Measurements from ENCODE around the gene CD300LF. TPM values are rescaled to one million over a fixed set of nuclear protein-coding genes. Genes with fewer than 3 reads are reported as not detected.

The CD300LF gene
- total RNA-seq, 1 donor from 2014 or later, result 2.5 TPM

GRCh38 chr17:74748279-74748528 lies 35.5 kb upstream of the CD300LF start:
- intact Hi-C loops (cut with DNase I), result loop anchor here (5.0 kb wide), 1 partner anchor 34 kb away; no protein-coding TSS in a partner anchor
- no peak for DNase-seq (ENCODE audit: low spot score)
- no peak for ATAC-seq

- intact Hi-C loops (cut with DNase I), result loop anchor here (5.0 kb wide), 1 partner anchor 35 kb away; no protein-coding TSS in a partner anchor
- ATAC-seq (no peak), DNase-seq (ENCODE audit: low spot score) (no peak)
Observed at GRCh38 chr17:74746922-74747321, 34.2 kb upstream of the CD300LF start.

- DNase-seq (ENCODE audit: low spot score) (no peak), ATAC-seq (no peak)
- intact Hi-C loops (cut with DNase I), result loop anchor here (5.0 kb wide), 1 partner anchor 36 kb away; no protein-coding TSS in a partner anchor
Observed at GRCh38 chr17:74746376-74746775, 33.7 kb upstream of the CD300LF start.

- DNase-seq (ENCODE audit: low spot score), result no peak
- intact Hi-C loops (cut with DNase I), result loop anchor here (2.0 to 5.0 kb wide), 2 partner anchors 37 to 119 kb away; no protein-coding TSS in a partner anchor
- ATAC-seq, result no peak
Observed at GRCh38 chr17:74745548-74746177, 32.9 kb upstream of the CD300LF start.

GRCh38 chr17:74744714-74745547 lies 32.2 kb upstream of the CD300LF start:
- ATAC-seq, result peak; percentile 55
- intact Hi-C loops (cut with DNase I), result loop anchor here (2.0 to 5.0 kb wide), 2 partner anchors 37 to 120 kb away; no protein-coding TSS in a partner anchor
- peak; percentile 93 for DNase-seq (ENCODE audit: low spot score)

- ATAC-seq (no peak), DNase-seq (ENCODE audit: low spot score) (no peak)
- intact Hi-C loops (cut with DNase I), result loop anchor here (2.0 kb wide), 1 partner anchor 120 kb away; no protein-coding TSS in a partner anchor
Observed at GRCh38 chr17:74744349-74744713, 31.6 kb upstream of the CD300LF start.

- intact Hi-C loops (cut with DNase I), result loop anchor here (2.0 kb wide), 1 partner anchor 121 kb away; no protein-coding TSS in a partner anchor
- DNase-seq (ENCODE audit: low spot score), result no peak
- ATAC-seq, result no peak
Observed at GRCh38 chr17:74743755-74744154, 31.0 kb upstream of the CD300LF start.

GRCh38 chr17:74742978-74743545 lies 30.3 kb upstream of the CD300LF start:
- DNase-seq (ENCODE audit: low spot score) (no peak), ATAC-seq (no peak)
- intact Hi-C loops (cut with DNase I), result no loop called here

GRCh38 chr17:74742153-74742515 lies 29.4 kb upstream of the CD300LF start:
- intact Hi-C loops (cut with DNase I), result no loop called here
- ATAC-seq, result no peak
- DNase-seq (ENCODE audit: low spot score), result no peak

- intact Hi-C loops (cut with DNase I), result no loop called here
- ATAC-seq (no peak), DNase-seq (ENCODE audit: low spot score) (no peak)
Observed at GRCh38 chr17:74740641-74741387, 28.1 kb upstream of the CD300LF start.

- DNase-seq (ENCODE audit: low spot score), result no peak
- intact Hi-C loops (cut with DNase I), result no loop called here
- no peak for ATAC-seq
Observed at GRCh38 chr17:74740173-74740572, 27.4 kb upstream of the CD300LF start.

GRCh38 chr17:74739227-74739831 lies 26.6 kb upstream of the CD300LF start:
- intact Hi-C loops (cut with DNase I), result no loop called here
- ATAC-seq (no peak), DNase-seq (ENCODE audit: low spot score) (no peak)

GRCh38 chr17:74738051-74738996 lies 25.6 kb upstream of the CD300LF start:
- intact Hi-C loops (cut with DNase I), result no loop called here
- ATAC-seq (peak; percentile 31), DNase-seq (ENCODE audit: low spot score) (no peak)

GRCh38 chr17:74737299-74738050 lies 24.8 kb upstream of the CD300LF start:
- ATAC-seq (peak; percentile 22), DNase-seq (ENCODE audit: low spot score) (no peak)
- intact Hi-C loops (cut with DNase I), result no loop called here

- intact Hi-C loops (cut with DNase I), result no loop called here
- ATAC-seq (peak; percentile 67), DNase-seq (ENCODE audit: low spot score) (no peak)
Observed at GRCh38 chr17:74736513-74737298, 24.0 kb upstream of the CD300LF start, which contains the start of gene RAB37. Gene RAB37 (plus strand): TSS chr17:74737256. CDS start chr17:74737273, 17 bp downstream.

GRCh38 chr17:74734256-74734655 lies 21.5 kb upstream of the CD300LF start:
- ATAC-seq (no peak), DNase-seq (ENCODE audit: low spot score) (no peak)
- intact Hi-C loops (cut with DNase I), result no loop called here
